Pons (tissue), 1 donor: ENCODE data around the gene MAPK12.

Source experiments
- DNase-seq: peaks from one replicate; pipeline ENCODE4 v3.0.0-alpha.2; 2016; ENCODE audit warnings: low spot score

The MAPK12 gene

GRCh38 chr22:50261615-50262459 lies at the start of gene MAPK12:
MAPK12 (minus strand) TSS chr22:50261683; CDS start chr22:50261509, 174 bp downstream.
- DNase-seq, result no peak

GRCh38 chr22:50310949-50311444 lies 49.5 kb upstream of the MAPK12 start:
- DNase-seq, result no peak

- DNase-seq, result no peak
Measured at GRCh38 chr22:50310031-50310722, 48.7 kb upstream of the MAPK12 start.

GRCh38 chr22:50309601-50309991 lies 48.1 kb upstream of the MAPK12 start:
- DNase-seq, result no peak

- DNase-seq, result no peak
Measured at GRCh38 chr22:50308986-50309600, 47.6 kb upstream of the MAPK12 start.

- peak; percentile 62 for DNase-seq
Measured at GRCh38 chr22:50308597-50308935, 47.1 kb upstream of the MAPK12 start.

GRCh38 chr22:50307890-50308596 lies 46.6 kb upstream of the MAPK12 start:
- DNase-seq, result no peak

- peak; percentile 86 for DNase-seq
Measured at GRCh38 chr22:50306753-50307749, 45.6 kb upstream of the MAPK12 start, which contains the start of gene PLXNB2. PLXNB2 (minus strand) TSS chr22:50307646; CDS start chr22:50290584, 17,062 bp downstream.

- peak; percentile 49 for DNase-seq
Measured at GRCh38 chr22:50305923-50306566, 44.6 kb upstream of the MAPK12 start.

- DNase-seq, result no peak
Measured at GRCh38 chr22:50305393-50305922, 44.0 kb upstream of the MAPK12 start.

GRCh38 chr22:50304528-50305392 lies 43.3 kb upstream of the MAPK12 start:
- DNase-seq, result peak; percentile 60

- DNase-seq, result peak; percentile 57
Measured at GRCh38 chr22:50303848-50304527, 42.5 kb upstream of the MAPK12 start.

- DNase-seq, result no peak
Measured at GRCh38 chr22:50303515-50303847, 42.0 kb upstream of the MAPK12 start.

GRCh38 chr22:50302564-50302963 lies 41.1 kb upstream of the MAPK12 start:
- no peak for DNase-seq

- no peak for DNase-seq
Measured at GRCh38 chr22:50302041-50302541, 40.6 kb upstream of the MAPK12 start.

GRCh38 chr22:50301581-50301991 lies 40.1 kb upstream of the MAPK12 start:
- DNase-seq, result no peak

GRCh38 chr22:50300620-50301257 lies 39.3 kb upstream of the MAPK12 start:
- no peak for DNase-seq
